ENCODE results near the gene LCOR. TPM values are rescaled to one million over a fixed set of nuclear protein-coding genes. Genes with fewer than 3 reads are reported as not detected.
"Not testable (repeated sequence)": the region's sequence is repeated elsewhere in the genome, so short reads cannot be mapped to it uniquely, and the experiment has no call there.

The LCOR gene
- total RNA-seq, 4 donors from 2014 or later = 22.3 to 220 (median 38.5) TPM

- no peaks in the 10 kb centered on the region for H3K36me3 ChIP-seq
- no peaks in the 10 kb centered on the region for H3K9me3 ChIP-seq
- no peak overlapping the region for H3K4me3 ChIP-seq
- no peak for ATAC-seq
- peaks cover 4% of the 10 kb centered on the region for H3K27me3 ChIP-seq
- WGBS, 2 donors (ENCODE audit: low coverage in 1 of 2) = 60 to 100% methylated on average over 1 of the region's 11 CpGs
- H3K4me1 ChIP-seq = no peaks in the 10 kb centered on the region
- TF ChIP-seq EP300 (IDR thresholded peaks at IDR 0.05) = no peak
- no peak for TF ChIP-seq POLR2AphosphoS5 (IDR thresholded peaks at IDR 0.05)
- no peak for TF ChIP-seq POLR2A (IDR thresholded peaks at IDR 0.05)
- TF ChIP-seq, protein P1, sequence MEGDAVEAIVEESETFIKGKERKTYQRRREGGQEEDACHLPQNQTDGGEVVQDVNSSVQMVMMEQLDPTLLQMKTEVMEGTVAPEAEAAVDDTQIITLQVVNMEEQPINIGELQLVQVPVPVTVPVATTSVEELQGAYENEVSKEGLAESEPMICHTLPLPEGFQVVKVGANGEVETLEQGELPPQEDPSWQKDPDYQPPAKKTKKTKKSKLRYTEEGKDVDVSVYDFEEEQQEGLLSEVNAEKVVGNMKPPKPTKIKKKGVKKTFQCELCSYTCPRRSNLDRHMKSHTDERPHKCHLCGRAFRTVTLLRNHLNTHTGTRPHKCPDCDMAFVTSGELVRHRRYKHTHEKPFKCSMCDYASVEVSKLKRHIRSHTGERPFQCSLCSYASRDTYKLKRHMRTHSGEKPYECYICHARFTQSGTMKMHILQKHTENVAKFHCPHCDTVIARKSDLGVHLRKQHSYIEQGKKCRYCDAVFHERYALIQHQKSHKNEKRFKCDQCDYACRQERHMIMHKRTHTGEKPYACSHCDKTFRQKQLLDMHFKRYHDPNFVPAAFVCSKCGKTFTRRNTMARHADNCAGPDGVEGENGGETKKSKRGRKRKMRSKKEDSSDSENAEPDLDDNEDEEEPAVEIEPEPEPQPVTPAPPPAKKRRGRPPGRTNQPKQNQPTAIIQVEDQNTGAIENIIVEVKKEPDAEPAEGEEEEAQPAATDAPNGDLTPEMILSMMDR (IDR thresholded peaks at IDR 0.05) = no peak
- no peak overlapping the region for H3K27ac ChIP-seq
Observed at GRCh38 chr10:97031459-97031858, 199.4 kb downstream of the LCOR start.

GRCh38 chr10:97032624-97033023, 200.5 kb downstream of the LCOR start:
- H3K9me3 ChIP-seq = no peaks in the 10 kb centered on the region
- no peaks in the 10 kb centered on the region for H3K36me3 ChIP-seq
- peaks cover 4% of the 10 kb centered on the region for H3K27me3 ChIP-seq
- TF ChIP-seq EP300 (IDR thresholded peaks at IDR 0.05) (no peak), POLR2AphosphoS5 (IDR thresholded peaks at IDR 0.05) (no peak)
- H3K4me1 ChIP-seq = peaks cover 0 to 7% (median under 1%) of the 10 kb centered on the region in 3 donors
- no peak overlapping the region for H3K4me3 ChIP-seq
- H3K27ac ChIP-seq = no peak overlapping the region
- WGBS, 2 donors (ENCODE audit: low coverage in 1 of 2) = 28 to 47% methylated on average over 4 to 7 of the region's 7 CpGs
- ATAC-seq = no peak

GRCh38 chr10:97033841-97034240, 201.7 kb downstream of the LCOR start:
- not testable (repeated sequence) for H3K27me3 ChIP-seq, H3K36me3 ChIP-seq, H3K9me3 ChIP-seq, H3K27ac ChIP-seq, ATAC-seq, H3K4me3 ChIP-seq
- peaks cover 0 to 14% (median 7%) of the 10 kb centered on the region in 3 donors for H3K4me1 ChIP-seq
- WGBS, 2 donors (ENCODE audit: low coverage in 1 of 2) = 95 to 96% methylated on average over 5 to 9 of the region's 9 CpGs

DNA sequence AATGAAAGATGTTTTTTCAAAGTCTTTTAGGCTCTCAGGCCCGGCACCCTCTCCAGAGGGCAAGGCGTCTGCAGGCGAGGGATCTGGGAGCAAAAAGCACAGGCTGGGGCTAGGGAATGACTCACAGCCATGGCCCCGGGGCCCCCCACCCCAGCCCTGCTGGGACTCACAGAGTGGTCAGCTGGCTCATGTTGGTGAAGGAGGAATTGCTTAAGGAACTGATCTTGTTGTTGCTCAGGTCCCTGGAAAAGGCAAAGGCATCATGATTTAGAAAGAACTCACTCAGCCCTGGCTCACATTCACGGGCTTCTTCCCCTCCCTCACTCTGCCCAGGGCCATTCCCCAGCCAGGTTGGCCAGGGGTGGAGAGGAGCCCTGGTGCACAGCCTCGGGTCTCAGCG, 202.2 kb downstream of the LCOR start:
- H3K27me3 ChIP-seq = peaks cover 4% of the 10 kb centered on the region
- H3K9me3 ChIP-seq = no peaks in the 10 kb centered on the region
- no peak for ATAC-seq
- 50% methylated on average over 2 of the region's 7 CpGs; no CpG with 5 or more reads in 1 of the 2 donors for WGBS, 2 donors (ENCODE audit: low coverage in 1 of 2)
- no peak overlapping the region for H3K4me3 ChIP-seq
- no peaks in the 10 kb centered on the region for H3K36me3 ChIP-seq
- peaks cover 0 to 14% (median 7%) of the 10 kb centered on the region in 3 donors for H3K4me1 ChIP-seq
- TF ChIP-seq, protein P1 (IDR thresholded peaks at IDR 0.05) = no peak
- TF ChIP-seq POLR2AphosphoS5 (IDR thresholded peaks at IDR 0.05) (no peak), EP300 (IDR thresholded peaks at IDR 0.05) (no peak), POLR2A (IDR thresholded peaks at IDR 0.05) (no peak)
- H3K27ac ChIP-seq = no peak overlapping the region

GRCh38 chr10:97034958-97035769, 203.1 kb downstream of the LCOR start:
- no peaks in the 10 kb centered on the region for H3K36me3 ChIP-seq
- ATAC-seq = no peak
- no peaks in the 10 kb centered on the region for H3K9me3 ChIP-seq
- H3K4me1 ChIP-seq = peaks cover 0 to 14% (median 7%) of the 10 kb centered on the region in 3 donors
- 90 to 93% methylated on average over 3 to 14 of the region's 18 CpGs for WGBS, 2 donors (ENCODE audit: low coverage in 1 of 2)
- no peak overlapping the region for H3K4me3 ChIP-seq
- peaks cover 4% of the 10 kb centered on the region for H3K27me3 ChIP-seq
- TF ChIP-seq POLR2AphosphoS5 (IDR thresholded peaks at IDR 0.05) (no peak), EP300 (IDR thresholded peaks at IDR 0.05) (no peak), POLR2A (IDR thresholded peaks at IDR 0.05) (no peak)
- TF ChIP-seq, protein P1 (IDR thresholded peaks at IDR 0.05) = no peak
- no peak overlapping the region for H3K27ac ChIP-seq
